B cell (primary cell): ENCODE results near the gene FTSJ3. TPM values are rescaled to one million over a fixed set of nuclear protein-coding genes. Genes with fewer than 3 reads are reported as not detected.

Experiments used
- ATAC-seq: fragments of 200-7000 bp; cut with Tn5 transposase; one replicate; pipeline ENCODE4 v1.10.0; 2021; ENCODE audit warnings: low read depth, mild to moderate bottlenecking, moderate number of reproducible peaks, moderate library complexity
- CTCF ChIA-PET: fragments of 350-600 bp; sonication (Branson Sonifier 250); formaldehyde crosslinking; loops from one replicate; lab custom pipeline; 2021; ENCODE audit warnings: antibody characterized with exemption, inconsistent platforms; lab: Charles Lee
- POLR2A ChIA-PET: fragments of 350-600 bp; sonication (Branson Sonifier 250); formaldehyde crosslinking; loops from one replicate; lab custom pipeline; 2021; ENCODE audit warnings: antibody characterized with exemption; lab: Charles Lee
- DNase-seq: peaks from one replicate; pipeline ENCODE4 v3.0.0; 2013
- H2AFZ ChIP-seq: 2 replicates; pipeline ENCODE4 v1.6.1; 2012; ENCODE audit warnings: mild to moderate bottlenecking, low read depth, low read length; ENCODE audit not compliant: insufficient read depth, poor library complexity, severe bottlenecking
- H3K27ac ChIP-seq, 2 donors: 1 replicate in 1 of 2; 2 replicates in 1 of 2; pipeline ENCODE4 v1.5.1; 2012 to 2013; ENCODE audit warnings: low read length in 2 of 2, mild to moderate bottlenecking in 2 of 2, moderate library complexity in 1 of 2
- H3K27me3 ChIP-seq, 4 experiments: fragments of 200-600 bp in 1 of 4; sonication (generic) in 1 of 4; replicated peaks in 1 of 4; 1 replicate in 2 of 4; 2 replicates in 2 of 4; pipeline versions ENCODE4 v1.6.1 to v1.7.0; 2013 to 2016; ENCODE audit warnings: low read length in 3 of 4, mild to moderate bottlenecking in 2 of 4, mixed read lengths in 1 of 4, moderate library complexity in 1 of 4; ENCODE audit not compliant: insufficient read depth in 4 of 4, control insufficient read depth in 3 of 4; ENCODE audit errors: control extremely low read depth in 1 of 4
- H3K36me3 ChIP-seq, 2 experiments: replicated peaks in 1 of 2; 1 replicate in 1 of 2; 2 replicates in 1 of 2; pipeline versions ENCODE4 v1.6.1 to v1.7.1; 2013; ENCODE audit warnings: low read length in 1 of 2; ENCODE audit not compliant: insufficient read depth in 2 of 2, control insufficient read depth in 1 of 2; ENCODE audit errors: control extremely low read depth in 1 of 2, extremely low read depth in 1 of 2
- H3K4me1 ChIP-seq, 2 donors: fragments of 200-600 bp in 1 of 2; sonication (generic) in 1 of 2; 1 replicate in 1 of 2; 2 replicates in 1 of 2; pipeline versions ENCODE4 v1.5.1 to v1.6.1; 2013 to 2017; ENCODE audit warnings: low read length in 2 of 2; ENCODE audit not compliant: control insufficient read depth in 2 of 2, insufficient read depth in 2 of 2
- H3K4me2 ChIP-seq: replicated peaks from 2 replicates; pipeline ENCODE3; 2012; ENCODE audit warnings: mild to moderate bottlenecking, low read depth, low read length; ENCODE audit not compliant: poor library complexity, severe bottlenecking
- H3K4me3 ChIP-seq, 5 experiments: fragments of 200-600 bp in 1 of 5; sonication (generic) in 1 of 5; 1 replicate in 3 of 5; 2 replicates in 2 of 5; pipeline versions ENCODE4 v1.5.1 to v1.7.0; 2011 to 2016; ENCODE audit warnings: low read length in 4 of 5, mild to moderate bottlenecking in 4 of 5, low read depth in 2 of 5, control low read depth in 1 of 5, moderate library complexity in 1 of 5; ENCODE audit not compliant: insufficient read depth in 1 of 5; ENCODE audit errors: control extremely low read depth in 1 of 5, extremely low read depth in 1 of 5
- H3K79me2 ChIP-seq: fragments of 200-600 bp; sonication (generic); one replicate; pipeline ENCODE4 v1.6.0; 2016; ENCODE audit warnings: low read length; ENCODE audit not compliant: control insufficient read depth, insufficient read depth
- H3K9ac ChIP-seq: fragments of 200-600 bp; sonication (generic); 2 replicates; pipeline ENCODE4 v1.6.1; 2017; ENCODE audit warnings: mild to moderate bottlenecking, low read length, moderate library complexity
- H3K9me3 ChIP-seq, 3 donors: one replicate each; pipeline versions ENCODE4 v1.6.1 to v1.7.1; 2013; ENCODE audit warnings: low read length in 2 of 3; ENCODE audit not compliant: control insufficient read depth in 2 of 3, insufficient read depth in 1 of 3; ENCODE audit errors: control extremely low read depth in 1 of 3
- H4K20me1 ChIP-seq: 2 replicates; pipeline ENCODE4 v1.6.0; 2012; ENCODE audit warnings: mild to moderate bottlenecking, low read length; ENCODE audit not compliant: insufficient read depth, control insufficient read depth, poor library complexity, severe bottlenecking
- H3K27ac Mint-ChIP-seq: one replicate; pipeline ENCODE4 v1.8.0; 2021; ENCODE audit warnings: mixed read lengths
- H3K27me3 Mint-ChIP-seq: one replicate; pipeline ENCODE4 v1.8.0; 2021; ENCODE audit warnings: mixed read lengths
- H3K4me1 Mint-ChIP-seq: one replicate; pipeline ENCODE4 v1.8.0; 2021; ENCODE audit warnings: mixed read lengths
- H3K4me3 Mint-ChIP-seq: one replicate; pipeline ENCODE4 v1.8.0; 2021; ENCODE audit warnings: mixed read lengths
- H3K9me3 Mint-ChIP-seq: one replicate; pipeline ENCODE4 v1.8.0; 2022; ENCODE audit warnings: mixed read lengths; ENCODE audit not compliant: insufficient read depth
- CTCF ChIP-seq: fragments of 200-600 bp; IDR thresholded peaks from one replicate; pipeline ENCODE4 v1.8.0; 2022; ENCODE audit warnings: antibody characterized with exemption, mild to moderate bottlenecking
- EZH2 ChIP-seq: IDR thresholded peaks from 2 replicates; pipeline ENCODE4 v1.6.1; 2012; ENCODE audit warnings: borderline replicate concordance, low read depth, mild to moderate bottlenecking, moderate library complexity, low read length; ENCODE audit not compliant: insufficient read depth, poor library complexity, severe bottlenecking
- WGBS: methylation state at CpG from one replicate; pipeline ENCODE4 v1.1.5; 2013; ENCODE audit warnings: missing lambda C conversion rate; ENCODE audit not compliant: insufficient coverage; 5-methylcytosine and 5-hydroxymethylcytosine counted together
- intact Hi-C: fragments of 100-400 bp; cut with micrococcal nuclease; formaldehyde crosslinking; loops from one replicate; pipeline ENCODE4 v1.10.0; 2022
- polyA plus RNA-seq: library from polyadenylated mRNA; depleted of rRNA; stranded (reverse); fragments of >200 nt; gene quantifications from 2 replicates; pipeline ENCODE4 v1.2.3, GENCODE V29; 2012
- total RNA-seq, 2 donors: library from RNA; stranded (reverse); fragments of 120-200 nt in 1 of 2; gene quantifications; 1 replicate in 1 of 2; 2 replicates in 1 of 2; pipeline versions ENCODE4 v1.2.3 to v1.2.4, GENCODE V29; 2013 to 2022

The FTSJ3 gene
- total and polyA plus RNA-seq, 2 donors (not counting 1 experiment from before 2014, with no cell fraction given), result 26.5 to 75.9 TPM

GRCh38 chr17:63847525-63848249 lies 20.2 kb upstream of the FTSJ3 start:
- Histone ChIP-seq H3K27ac (no peak overlapping the region), H3K4me2 (no peak overlapping the region), H3K4me1 (peaks cover 13 to 26% of the 10 kb centered on the region in 2 donors), H3K79me2 (no peaks in the 10 kb centered on the region), H3K9me3 (peaks cover 0 to 16% (median 0%) of the 10 kb centered on the region in 3 donors), H3K36me3 (no peaks in the 10 kb centered on the region), H3K27me3 (no peaks in the 10 kb centered on the region), H4K20me1 (no peaks in the 10 kb centered on the region), H3K4me3 (no peak overlapping the region), H2AFZ (no peak overlapping the region), H3K9ac (no peak overlapping the region)
- DNase-seq, result no peak
- POLR2A ChIA-PET, result interaction anchor here (0.6 to 1.9 kb wide), 2 partner anchors 74 to 160 kb away, joined by 3 to 6 read pairs; partner anchors contain the start of genes CCDC47 and DDX42
- Mint-ChIP-seq H3K27ac (peak overlapping the region; percentile 61), H3K27me3 (no peaks in the 10 kb centered on the region), H3K4me3 (peak overlapping the region; percentile 88), H3K4me1 (peaks cover 26% of the 10 kb centered on the region), H3K9me3 (peaks cover 3% of the 10 kb centered on the region)
- ATAC-seq, result no peak
- TF ChIP-seq CTCF, result no peak
- no peak for TF ChIP-seq EZH2
- WGBS, result 50% methylated on average over 2 of the region's 3 CpGs
- CTCF ChIA-PET, result interaction anchor here (0.7 to 1.7 kb wide), 8 partner anchors 9 to 286 kb away, joined by 3 to 15 read pairs (median 4); partner anchors contain the start of genes FTSJ3, ICAM2 and PSMC5
- intact Hi-C loops, result no loop called here

GRCh38 chr17:63845509-63845908 lies 18.0 kb upstream of the FTSJ3 start:
- peaks cover 0 to 16% (median 0%) of the 10 kb centered on the region in 3 donors for H3K9me3 ChIP-seq
- ChIA-PET CTCF (no interaction called here), POLR2A (no interaction called here)
- no peak overlapping the region for H3K27ac ChIP-seq
- H3K4me3 ChIP-seq, result no peak overlapping the region
- no peaks in the 10 kb centered on the region for H3K27me3 Mint-ChIP-seq
- H3K4me2 ChIP-seq, result no peak overlapping the region
- H3K4me1 Mint-ChIP-seq, result peaks cover 42% of the 10 kb centered on the region
- H3K36me3 ChIP-seq, result no peaks in the 10 kb centered on the region
- WGBS, result no CpG with 5 or more reads among the region's 1 CpG
- ATAC-seq (no peak), DNase-seq (no peak)
- no peak overlapping the region for H2AFZ ChIP-seq
- H3K27me3 ChIP-seq, result no peaks in the 10 kb centered on the region
- intact Hi-C loops, result loop anchor here (2.0 kb wide), 1 partner anchor 399 kb away; the partner anchor contains the start of gene CYB561
- peaks cover 3% of the 10 kb centered on the region for H3K9me3 Mint-ChIP-seq
- H3K4me3 Mint-ChIP-seq, result no peak overlapping the region
- peaks cover 18% of the 10 kb centered on the region for H4K20me1 ChIP-seq
- no peak overlapping the region for H3K27ac Mint-ChIP-seq
- no peak overlapping the region for H3K9ac ChIP-seq
- TF ChIP-seq EZH2 (no peak), CTCF (no peak)
- H3K79me2 ChIP-seq, result peaks cover 21% of the 10 kb centered on the region
- H3K4me1 ChIP-seq, result peaks cover 26 to 42% of the 10 kb centered on the region in 2 donors
